GM11168 (cell line): Measurements from ENCODE around the gene HOXB13.
"Not testable (repeated sequence)": the region's sequence is repeated elsewhere in the genome, so short reads cannot be mapped to it uniquely, and the experiment has no call there.

ENCODE experiments used
- in situ Hi-C: fragments of 300-500 bp; cut with MboI; formaldehyde crosslinking; loops from one replicate; pipeline ENCODE4 v1.12.0; 2022; ENCODE audit warnings: low sequenced_read_pairs; ENCODE audit not compliant: unreplicated experiment

HOXB13 gene

DNA sequence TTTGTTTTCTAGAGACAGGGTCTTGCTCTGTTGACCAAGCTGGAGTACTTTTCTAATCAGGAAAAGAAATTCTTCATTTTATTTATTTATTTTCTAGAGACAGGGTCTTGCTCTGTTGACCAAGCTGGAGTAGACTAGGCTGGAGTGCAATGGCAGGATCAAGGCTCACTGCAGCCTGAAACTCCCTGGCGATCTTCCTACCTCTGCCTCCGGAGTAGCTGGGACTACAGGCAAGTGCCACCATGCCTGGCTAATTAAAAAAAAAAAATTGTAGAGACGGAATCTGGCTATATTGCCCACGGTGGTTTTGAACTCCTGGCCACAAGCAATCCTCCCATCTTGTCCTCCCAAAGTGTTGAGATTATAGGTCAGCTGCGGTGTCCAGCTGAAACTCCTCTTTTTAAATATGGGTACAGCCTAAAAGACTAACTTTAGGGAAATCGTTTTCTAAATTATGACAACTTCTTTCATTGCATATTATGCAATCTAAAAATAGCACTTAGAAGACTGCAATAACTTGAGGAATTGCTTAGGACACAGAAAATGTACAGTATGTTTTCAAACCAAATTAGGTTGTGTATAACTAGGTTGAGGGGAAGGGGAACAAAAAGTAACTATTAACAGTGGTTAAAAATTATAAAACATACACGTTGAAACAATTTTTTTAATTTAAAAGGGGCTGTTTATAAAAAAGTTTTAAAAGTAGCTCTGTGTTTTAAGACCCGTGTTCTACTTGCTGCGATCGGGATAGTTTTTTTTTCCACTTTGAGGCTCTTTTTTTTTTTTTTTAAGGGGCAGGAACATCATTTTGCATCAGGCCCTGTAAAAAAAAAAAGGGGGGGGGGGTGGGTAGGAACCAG, 11.0 kb downstream of the HOXB13 start:
- in situ Hi-C loops, result no loop called here

DNA sequence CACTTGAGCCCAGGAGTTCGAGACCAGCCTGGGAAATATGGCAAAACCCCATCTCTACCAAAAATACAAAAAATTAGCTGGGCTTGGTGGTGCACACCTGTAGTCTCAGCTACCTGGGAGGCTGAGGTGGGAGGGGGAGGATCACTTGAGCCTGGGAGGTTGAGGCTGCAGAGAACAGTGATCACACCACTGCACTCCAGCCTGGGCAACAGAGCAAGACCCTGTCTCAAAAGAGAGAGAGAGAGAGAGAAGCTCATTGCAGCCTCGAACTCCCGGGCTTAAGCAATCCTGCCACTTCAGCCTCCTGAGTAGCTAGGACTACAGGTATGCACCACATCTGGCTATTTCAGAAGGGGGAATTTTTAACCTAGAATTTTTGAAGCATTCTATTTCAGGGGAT, 12.0 kb downstream of the HOXB13 start:
- in situ Hi-C loops, result not testable (repeated sequence)

- in situ Hi-C loops, result no loop called here
Measured at GRCh38 chr17:48715496-48716399, 12.8 kb downstream of the HOXB13 start.

- in situ Hi-C loops, result no loop called here
Measured at GRCh38 chr17:48711128-48711527, 17.4 kb downstream of the HOXB13 start.

GRCh38 chr17:48704361-48705248, 23.9 kb downstream of the HOXB13 start:
- in situ Hi-C loops, result no loop called here

DNA sequence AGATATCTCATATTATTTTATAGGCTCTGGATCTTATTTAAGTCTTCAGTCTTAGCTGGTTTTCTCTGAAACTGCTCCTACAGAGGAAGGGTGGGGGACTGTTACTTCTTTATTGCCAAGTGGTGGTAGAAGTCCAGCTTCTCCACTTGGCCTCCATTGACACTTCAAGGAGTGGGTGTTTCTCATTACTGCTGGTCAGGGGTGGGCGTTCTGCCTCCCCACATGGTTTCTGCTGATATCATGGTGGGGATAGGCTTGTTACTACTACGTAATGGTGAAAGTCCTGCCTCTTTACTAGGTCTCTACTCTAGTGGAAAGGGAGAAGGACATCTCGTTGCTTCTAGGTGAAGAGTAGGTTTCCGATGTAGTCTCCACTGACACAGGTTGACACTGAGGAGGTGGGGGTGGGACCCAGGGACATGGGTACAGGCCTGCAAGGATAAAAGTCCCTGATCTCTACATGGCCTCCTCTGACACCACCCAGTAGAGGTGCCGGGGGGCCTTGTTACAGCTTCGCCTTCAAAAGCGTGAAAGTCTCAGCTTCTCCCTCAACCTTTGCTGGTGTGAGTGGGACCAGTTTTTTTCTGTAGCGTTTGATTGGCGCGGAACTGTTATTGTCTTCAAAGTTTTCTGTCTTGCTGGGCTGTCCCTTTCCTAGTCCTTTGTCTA, 26.6 kb downstream of the HOXB13 start:
- in situ Hi-C loops, result no loop called here

DNA sequence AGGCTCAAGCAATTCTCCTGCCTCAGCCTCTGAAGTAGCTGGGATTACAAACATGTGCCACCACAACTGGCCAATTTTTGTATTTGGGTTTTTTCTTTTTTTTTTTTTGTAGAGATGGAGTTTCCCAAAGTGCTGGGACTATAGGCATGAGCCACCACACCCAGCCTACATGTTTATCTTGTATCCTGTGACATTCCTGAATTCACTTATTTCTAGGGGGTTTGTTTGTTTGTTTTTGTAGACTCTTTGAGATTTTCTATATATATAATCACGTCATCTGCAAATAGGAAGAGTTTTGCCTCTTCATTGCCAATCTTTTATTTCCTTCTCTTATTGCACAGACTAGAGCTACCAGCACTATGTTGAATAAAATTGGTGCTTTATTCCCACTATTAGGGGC, 35.4 kb downstream of the HOXB13 start:
- in situ Hi-C loops, result no loop called here

DNA sequence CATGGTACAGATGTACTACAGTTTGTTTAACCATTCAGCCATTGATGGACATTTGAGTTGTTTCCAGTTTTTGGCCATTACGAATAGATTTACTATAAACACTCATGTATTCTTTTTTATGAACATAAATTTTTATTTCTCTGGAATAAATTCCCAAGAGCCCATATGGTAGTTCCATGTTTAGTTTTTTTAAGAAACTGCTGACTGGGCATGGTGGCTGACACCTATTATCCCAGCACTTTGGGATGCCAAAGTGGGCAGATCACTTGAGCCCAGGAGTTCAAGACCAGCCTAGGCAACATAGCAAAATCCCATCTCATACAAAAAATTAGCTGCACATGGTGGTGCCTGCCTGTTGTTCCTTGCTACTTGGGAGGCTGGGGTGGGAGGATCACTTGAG, 36.5 kb downstream of the HOXB13 start:
- in situ Hi-C loops, result no loop called here

DNA sequence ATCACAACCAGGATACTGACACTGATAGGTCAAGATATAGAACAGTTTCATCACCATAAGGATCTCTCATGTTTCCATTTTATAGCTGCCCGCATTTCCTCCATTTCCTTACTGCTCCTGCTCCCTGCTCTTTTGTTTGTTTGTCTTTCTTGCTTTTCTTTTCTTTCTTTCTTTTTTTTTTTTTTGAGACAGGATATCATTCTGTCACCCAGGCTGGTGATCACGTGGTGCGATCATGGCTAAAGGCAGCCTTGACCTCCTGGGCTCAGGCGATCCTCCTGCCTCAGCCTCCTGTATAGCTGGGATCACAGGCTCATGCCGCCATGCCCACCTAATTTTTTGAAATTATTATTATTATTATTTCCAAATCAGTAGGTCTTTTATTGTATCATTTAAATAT, 37.9 kb downstream of the HOXB13 start:
- in situ Hi-C loops, result no loop called here

GRCh38 chr17:48681609-48682008, 46.9 kb downstream of the HOXB13 start:
- in situ Hi-C loops, result no loop called here

DNA sequence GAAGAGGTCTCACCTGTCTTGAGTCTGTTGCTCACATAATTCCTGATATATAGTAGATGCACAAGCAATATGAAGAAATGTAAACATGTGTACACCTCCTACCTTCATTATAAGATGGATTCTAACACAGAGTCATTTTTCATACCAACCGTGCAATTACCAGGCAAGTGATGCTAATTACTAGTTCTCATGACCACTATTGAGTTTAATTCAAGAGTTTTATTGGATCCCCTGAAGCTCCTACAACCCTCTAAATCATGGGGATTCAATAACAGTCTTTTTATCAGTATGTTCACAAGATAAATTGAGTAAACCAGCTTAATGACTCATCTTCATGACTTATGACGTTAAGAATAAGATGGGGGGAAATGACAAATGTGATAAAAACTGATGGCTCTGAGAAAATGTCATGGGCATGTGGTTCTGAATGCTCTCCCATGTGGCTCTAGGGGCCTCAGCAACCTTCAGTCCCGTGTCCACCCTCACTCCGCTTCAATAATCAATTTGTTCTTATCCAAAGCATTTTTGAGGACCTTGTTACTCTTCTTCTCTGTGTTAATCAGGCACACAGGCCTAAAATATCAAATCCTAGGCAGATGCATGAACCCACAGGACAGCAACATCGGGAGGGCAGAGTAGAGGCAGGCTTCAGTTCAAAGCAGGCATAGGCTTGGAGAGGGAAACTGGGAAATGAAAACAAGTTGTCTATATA, 49.0 kb downstream of the HOXB13 start:
- in situ Hi-C loops, result loop anchor here (5.0 kb wide), 1 partner anchor 203 kb away; no protein-coding TSS in a partner anchor

GRCh38 chr17:48678141-48678971, 50.2 kb downstream of the HOXB13 start:
- in situ Hi-C loops, result loop anchor here (5.0 kb wide), 1 partner anchor 204 kb away; no protein-coding TSS in a partner anchor

- in situ Hi-C loops, result loop anchor here (5.0 kb wide), 1 partner anchor 205 kb away; no protein-coding TSS in a partner anchor
Measured at GRCh38 chr17:48676963-48677558, 51.5 kb downstream of the HOXB13 start.
